HuH-7 (cell line): ENCODE measurements around the gene SSX2IP.
A peak's percentile ranks its signal among the peaks of the same experiment; 100 is the strongest.
"Not testable (repeated sequence)": the region's sequence is repeated elsewhere in the genome, so short reads cannot be mapped to it uniquely, and the experiment has no call there.

Experiments
- DNase-seq: peaks from one replicate; pipeline ENCODE4 v3.0.0; 2011; ENCODE audit warnings: low spot score

SSX2IP gene

DNA sequence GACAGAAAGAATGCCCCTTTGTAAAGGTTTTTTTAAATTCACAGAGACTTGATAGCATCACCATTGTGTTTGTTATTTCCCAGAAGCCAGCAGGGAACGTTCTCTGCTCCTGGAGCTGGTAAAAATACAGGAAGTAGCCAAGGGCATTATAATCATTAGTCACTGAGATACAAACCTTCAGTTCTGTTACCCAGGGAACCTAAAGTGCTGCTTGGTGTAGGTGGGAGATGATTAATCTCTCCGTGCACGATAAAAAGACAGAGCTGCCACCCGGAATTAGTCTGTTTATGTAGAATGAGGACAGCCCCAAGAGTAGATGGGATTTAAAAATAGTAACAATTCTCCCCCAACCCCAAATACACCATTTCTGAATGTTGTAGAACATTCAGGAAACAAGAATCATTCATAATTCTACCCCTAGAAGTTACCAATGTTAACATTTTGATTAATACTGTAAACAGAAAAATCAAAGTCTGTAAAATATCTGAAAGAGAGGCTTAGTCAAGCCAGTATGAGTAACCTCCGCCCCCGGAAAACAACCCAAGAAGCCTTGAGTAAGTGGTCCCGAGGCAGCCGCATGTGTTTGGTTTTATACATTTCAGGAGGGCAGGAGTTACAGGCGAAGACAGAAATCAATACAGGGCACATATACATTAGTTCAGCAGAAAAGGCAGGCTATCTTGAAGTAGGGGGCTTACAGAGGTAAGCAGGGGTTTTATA, 70.7 kb downstream of the SSX2IP start:
- no peak for DNase-seq

DNA sequence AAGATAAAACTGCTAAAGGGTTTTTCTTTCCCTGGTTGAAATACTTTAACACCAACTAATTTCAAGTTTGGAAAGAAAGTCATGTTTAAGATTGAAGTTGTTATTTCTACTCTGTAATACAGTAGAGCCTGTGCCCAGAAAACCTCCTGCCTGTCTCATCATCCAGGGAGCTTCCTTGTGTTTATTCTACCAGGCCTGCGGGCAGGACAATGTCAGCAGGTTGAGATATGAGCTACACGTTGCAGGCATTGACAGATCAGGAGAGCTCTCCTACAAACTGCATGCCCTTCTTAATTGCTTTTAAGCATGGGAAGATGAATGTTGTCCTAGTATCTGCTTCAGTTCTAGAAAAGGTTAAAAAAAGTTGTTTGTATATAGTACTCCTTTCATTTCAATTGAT, 72.9 kb downstream of the SSX2IP start:
- no peak for DNase-seq

DNA sequence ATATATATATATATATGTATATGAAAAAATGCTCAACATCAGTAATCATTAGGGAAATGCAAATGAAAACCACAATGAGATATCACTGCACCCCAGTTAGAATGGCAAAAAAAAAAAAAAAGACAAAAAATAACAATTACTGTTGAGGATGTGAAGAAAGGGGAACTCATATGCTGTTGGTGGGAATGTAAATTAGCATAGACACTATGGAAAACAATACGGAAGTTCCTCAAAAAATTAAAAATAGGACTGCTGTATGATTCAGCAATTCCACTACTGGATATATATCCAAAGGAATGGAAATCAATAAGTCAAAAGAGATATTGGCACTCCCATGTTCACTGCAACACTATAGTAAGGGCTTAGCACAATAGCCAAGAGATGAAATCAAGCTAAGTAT, 74.5 kb downstream of the SSX2IP start:
- DNase-seq: no peak

DNA sequence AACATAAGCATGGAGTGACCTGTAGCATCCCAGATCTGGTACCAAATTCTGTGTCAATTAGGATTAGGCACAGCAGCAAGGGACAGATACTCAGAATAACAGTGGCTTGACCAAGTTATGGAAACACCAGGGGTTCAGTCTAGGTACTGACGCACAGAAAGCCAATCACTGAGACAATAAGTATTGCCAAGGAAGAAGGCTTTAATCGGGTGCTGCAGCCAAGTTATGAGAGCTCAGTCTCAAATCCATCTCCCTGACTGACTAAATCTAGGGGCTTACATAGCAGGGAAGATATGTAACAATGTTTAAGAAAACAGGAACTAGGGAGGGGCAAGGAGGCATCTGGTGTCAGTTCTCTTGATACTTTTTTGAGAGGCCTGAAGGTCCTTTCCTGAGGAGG, 76.4 kb downstream of the SSX2IP start:
- DNase-seq: no peak

DNA sequence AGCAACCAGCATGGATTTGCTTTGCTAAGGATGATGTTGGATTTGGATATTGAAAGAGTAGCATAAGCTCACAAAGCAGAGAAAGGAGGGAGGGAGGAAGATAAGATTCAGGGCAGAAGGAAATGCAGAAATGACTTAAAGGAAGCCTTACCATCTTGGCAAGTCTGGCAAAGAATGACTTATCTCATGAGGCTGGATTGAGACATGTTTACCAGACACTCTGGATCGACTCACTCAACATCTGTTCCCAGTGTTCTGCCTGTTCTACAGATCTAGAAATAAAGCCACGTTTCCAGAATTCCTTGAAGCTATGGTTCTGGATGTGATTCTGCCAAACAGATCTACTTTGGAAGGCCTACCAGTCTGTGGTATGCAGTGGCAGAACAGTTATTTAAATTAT, 77.2 kb downstream of the SSX2IP start:
- no peak for DNase-seq

DNA sequence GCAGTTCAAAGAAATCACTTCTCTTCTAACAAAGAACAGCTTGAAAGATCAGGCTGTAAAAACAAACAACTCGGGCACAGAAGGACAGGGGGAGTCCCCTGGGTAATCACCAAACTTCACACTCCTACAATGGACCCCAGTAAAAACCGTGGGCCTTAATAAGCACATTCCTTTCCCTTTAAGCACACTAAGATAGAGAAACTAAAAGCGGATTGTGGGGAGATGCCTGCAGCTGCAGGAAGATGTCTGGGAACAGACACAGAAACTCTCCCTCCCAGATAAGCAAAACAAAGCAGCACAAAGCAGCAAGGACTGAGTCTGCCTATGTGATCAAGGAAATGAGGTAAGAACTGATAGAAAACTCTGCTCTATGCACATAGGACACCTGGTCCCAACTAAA, 78.5 kb downstream of the SSX2IP start:
- DNase-seq: no peak

DNA sequence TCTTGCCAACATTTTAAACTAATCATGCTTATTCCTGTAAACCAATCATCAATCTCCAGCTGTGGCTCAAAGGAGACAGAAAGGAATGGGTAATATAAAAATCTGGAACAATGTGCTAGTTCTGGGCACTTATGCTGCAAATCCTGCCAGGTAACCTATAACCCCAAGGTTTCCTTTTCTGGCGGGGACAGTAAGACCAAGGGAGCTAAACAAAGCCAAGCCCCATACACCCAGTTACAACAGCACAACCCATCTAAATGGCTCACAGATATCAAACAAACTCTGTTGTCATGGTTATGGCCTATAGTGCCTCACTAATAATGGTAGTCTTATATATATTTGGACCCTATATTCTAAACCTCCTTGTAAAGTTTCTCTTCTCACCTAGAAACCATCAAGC, 79.2 kb downstream of the SSX2IP start:
- no peak for DNase-seq

DNA sequence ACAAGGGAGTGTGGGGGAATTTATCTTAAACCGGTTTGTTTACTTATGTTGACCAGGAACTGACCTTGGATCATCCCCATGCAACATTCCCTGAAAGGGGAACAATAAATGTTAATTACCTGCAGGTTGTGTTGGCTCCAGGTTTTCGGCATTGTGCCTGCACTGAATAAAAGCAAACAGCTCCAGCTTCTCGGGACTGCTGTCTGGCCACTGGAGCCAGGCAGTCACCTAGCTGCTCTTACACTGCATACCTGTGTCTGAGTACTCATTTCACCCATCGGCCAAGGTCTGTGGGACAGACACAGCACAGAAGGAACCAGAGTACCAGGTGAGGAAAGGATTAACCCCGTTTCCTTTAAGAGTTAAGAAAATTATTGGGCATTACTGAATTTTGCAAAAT, 83.3 kb downstream of the SSX2IP start:
- no peak for DNase-seq

DNA sequence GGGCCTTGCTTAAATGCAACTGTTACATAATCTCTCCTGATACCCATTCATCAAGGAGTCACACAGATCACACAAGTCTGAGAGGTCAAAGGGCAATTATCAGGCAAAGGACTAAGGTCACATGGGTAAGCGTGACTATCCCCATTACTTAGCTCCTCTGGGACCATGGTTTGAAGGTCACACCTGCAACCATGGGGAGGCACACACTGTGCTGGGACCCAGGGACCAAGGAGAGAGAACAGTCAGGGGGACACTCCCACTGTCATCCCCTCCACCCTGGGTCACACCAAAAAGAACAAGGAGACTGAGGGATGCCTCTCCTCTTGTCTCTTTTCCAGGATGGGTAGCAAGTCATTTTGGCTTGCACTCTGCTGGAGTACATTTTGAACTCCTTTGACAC, 85.1 kb downstream of the SSX2IP start:
- DNase-seq: no peak

DNA sequence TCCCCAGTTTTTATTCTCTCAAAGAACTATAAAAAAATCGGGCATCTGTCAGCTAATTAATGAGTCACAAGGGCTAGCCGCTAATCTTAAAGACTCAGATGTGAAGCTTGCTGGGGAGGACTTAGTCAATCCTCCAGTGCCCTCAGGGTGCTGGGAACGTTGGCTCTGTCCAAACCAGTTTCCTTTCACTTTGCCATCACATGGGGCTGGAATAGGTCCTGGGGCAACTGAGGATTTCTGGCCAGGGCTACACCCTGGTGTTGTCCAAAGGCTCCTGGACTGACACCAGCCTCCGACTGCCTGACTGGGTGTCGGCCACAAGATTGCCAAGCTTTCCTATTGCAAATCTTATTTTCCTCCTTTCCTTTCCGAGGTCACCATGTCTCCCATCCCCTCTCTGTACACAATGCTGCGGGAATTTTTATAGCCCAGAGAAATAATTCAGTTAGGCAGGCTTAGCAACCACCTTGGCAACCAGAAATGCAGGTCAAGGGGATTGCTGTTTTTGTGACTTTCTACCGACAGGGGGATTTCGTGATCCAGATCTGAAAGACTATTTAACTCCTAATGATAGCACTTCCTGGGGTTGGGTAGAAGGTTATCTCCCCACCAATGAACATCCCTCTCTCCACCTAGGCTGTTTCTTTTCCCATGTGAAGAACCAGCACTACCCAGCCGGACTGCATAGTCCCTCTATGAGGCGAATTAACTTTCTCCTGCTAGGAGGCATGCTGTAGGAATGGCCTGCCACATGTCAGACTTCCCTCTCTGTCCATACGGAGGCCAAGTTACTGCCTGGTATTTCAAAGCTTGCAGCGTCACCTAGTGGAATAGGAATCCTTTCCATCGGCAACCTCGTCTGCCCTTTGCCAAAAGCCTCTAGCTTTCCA, 86.1 kb downstream of the SSX2IP start:
- DNase-seq: peak; percentile 16

DNA sequence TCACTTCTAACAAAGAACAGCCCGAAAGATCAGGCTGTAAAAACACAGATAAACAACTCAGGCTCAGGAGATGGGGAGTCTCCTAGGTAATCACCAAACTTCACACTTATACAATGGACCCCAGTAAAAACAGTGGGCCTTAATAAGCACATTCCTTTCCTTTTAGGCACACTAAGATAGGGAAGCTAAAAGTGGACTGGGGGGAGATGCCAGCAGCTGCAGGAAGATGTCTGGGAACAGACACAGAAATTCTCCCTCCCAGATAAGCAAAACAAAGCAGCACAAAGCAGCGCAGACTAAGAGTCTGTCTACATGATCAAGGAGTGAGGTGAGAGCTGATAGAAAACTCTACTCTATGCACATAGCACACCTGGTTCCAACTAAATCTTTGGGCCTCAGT, 87.0 kb downstream of the SSX2IP start:
- no peak for DNase-seq

DNA sequence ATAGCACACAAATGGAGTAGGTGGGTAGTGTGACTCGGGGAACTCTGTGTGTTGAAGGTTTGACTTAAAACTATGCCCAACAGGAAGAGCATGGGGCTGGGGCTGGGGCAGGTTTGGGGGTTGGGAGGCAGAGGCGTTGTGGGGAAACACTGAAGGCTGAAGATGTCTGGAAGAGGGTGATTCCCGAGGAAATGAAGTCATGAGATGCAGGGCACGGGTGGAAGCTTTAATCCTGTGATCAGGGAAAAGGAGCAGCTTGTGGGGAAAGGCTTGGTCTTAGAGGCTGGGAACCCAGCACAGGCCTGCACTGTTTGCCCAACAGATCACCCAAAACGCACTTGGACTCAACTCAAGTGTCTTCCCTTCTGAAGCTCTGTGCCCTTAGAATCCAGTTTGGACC, 89.5 kb downstream of the SSX2IP start:
- DNase-seq: no peak

DNA sequence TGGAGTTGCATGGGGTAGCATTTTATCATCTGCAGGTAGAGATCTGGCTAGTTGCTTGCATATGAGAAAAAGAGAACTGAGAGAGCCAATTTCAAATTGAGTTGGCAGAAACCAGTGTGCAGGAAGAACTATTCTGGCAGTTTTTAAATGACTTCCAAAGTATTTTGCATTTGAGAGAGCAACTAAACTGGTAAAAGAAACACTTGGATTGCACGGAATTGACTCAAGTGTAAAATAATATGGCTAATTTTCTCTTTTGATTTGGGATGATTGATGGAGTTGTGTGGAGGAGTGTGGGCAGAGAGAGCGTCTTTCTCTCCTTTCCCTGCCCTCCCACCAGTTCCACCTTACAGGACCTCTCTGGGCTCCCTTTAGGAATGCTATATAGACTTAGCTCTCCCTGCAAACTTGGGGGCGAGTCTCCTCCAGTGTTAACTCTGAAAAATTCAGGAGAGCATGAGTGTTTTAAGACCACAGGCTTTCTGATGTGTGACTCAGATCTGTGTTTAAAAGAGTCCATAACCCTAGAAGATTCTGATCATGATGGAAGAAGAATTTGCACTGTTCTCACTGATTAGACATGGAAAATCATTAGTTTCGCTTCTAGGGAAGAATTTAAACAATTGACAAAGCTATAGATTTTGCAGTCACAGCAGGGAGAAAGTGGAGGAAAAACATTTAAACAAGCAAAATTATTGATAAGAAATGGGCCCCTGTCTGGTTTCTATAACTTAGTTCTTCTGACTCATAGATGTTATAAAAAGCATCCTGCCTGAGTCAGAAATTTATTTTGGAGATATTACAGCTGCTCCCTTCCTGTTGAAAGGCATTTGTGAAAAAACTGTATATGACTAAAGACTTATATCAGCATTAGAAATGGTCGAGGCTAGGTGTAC, 91.2 kb downstream of the SSX2IP start:
- no peak for DNase-seq

DNA sequence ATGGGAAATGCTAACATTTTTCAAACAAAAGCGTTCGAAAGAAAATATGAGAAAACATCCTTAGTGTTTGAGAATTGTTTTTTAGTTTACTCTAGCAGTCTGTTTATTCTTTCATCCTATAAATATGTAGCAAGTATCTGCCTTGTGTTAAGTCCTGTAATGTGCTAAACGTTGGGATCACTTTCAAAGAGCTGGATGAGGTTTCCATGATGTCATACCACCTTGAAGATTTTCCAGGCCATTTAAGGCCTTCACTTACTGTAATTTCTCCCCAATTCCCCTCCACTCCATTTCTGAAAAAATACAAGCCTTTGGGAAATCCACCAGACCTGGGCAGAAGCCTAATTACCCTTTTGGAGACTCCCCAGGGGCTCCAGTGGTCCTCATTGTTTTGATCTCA, 91.8 kb downstream of the SSX2IP start:
- no peak for DNase-seq

DNA sequence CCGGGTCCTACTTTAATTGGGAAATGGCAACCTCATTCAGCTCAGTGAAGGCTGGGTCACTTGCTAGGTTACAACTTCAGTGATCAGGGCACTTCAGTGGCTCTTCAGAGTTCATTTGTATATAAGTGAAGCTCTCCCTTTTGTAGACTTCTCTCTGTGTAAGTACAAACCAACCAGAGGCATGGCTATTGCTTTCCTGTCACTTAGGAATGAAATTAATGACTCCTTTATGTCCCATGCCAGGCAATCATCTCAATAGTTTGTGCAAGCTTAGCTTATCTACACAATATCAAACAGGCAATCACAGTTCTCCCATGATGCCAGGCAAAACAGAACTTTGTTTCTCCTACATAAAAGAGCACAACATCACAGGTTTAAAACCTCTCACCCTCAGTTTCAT, 93.2 kb downstream of the SSX2IP start:
- DNase-seq: no peak

DNA sequence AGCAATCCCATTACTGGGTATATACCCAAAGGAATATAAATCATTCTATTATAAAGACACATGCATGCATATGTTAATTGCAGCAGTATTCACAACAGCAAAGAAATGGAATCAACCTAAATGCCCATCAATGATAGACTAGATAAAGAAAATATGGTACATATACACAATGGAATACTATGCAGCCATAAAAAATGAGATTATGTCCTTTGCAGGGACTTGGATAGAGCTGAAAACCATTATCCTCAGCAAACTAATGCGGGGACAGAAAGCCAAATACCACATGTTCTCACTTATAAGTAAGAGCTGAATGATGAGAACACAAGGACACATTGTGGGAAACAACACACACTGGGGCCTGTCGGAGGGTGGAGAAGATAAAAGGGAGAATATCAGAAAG, 95.3 kb downstream of the SSX2IP start:
- not testable (repeated sequence) for DNase-seq
